HG02938 (cell line): ENCODE data around the gene ERC1.
"Not testable (repeated sequence)": the region's sequence is repeated elsewhere in the genome, so short reads cannot be mapped to it uniquely, and the experiment has no call there.

Source experiments
- ATAC-seq: cut with Tn5 transposase; IDR thresholded peaks from one replicate; pipeline ENCODE4 v1.9.1; 2021; ENCODE audit warnings: mild to moderate bottlenecking, moderate library complexity; ENCODE audit not compliant: unreplicated experiment

ERC1 gene

DNA sequence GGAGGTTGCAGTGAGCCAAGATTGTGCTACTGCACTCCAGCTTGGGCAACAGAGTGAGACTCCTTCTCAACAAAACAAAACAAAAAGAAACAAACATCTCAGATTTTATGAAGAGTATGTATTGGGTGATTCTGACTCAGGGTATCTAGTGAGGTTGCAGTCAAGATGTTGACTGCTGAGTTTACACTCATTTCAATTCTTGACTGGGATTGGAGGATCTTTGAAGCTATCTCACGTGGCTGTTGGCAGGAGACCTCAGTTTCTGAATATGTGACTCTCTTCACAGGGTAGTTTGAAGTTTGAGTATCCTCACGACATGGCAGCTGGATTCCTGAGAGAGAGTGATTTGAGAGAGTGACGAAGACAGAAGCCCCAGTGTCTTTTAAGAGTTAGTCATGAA is 29.4 kb downstream of the ERC1 start:
- no peak for ATAC-seq

DNA sequence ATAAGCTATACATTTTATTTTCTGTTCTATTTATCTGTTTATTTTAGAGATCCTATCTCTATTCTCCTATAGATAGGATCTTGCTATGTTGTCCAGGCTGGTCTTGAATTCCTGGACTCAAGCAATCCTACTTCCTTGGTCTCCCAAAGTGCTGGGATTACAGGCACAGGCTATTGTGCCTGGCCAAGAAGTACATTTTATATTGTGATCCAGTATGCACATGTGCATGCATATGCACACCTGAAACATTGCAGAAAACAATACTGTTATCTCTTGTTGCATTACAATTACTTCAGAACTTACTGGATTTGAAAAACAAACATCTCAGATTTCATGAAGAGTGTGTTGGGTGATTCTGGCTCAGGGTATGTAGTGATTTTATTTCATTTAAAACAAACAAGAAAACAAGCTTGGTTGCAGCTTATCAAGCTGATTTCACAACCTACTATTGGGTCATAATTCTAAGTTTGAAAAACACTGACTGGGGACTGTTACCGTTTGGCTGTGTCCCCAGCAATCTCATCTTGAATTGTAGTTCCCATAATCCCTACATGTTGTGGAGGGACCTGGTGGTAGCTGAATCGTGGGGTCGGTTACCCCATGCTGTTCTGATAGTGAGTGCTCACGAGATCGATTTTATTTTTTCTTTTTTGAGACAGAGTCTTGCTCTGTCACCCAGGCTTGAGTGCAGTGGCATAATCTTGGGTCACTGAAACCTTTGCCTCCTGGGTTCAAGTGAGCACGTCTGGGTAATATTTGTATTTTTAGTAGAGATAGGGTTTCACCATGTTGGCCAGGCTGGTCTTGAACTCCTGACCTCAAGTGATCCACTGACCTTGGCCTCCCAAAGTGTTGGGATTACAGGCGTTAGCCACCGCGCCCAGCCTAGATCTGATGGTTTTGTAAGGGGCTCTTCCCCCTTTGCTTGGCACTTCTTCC is 31.3 kb downstream of the ERC1 start:
- no peak for ATAC-seq

DNA sequence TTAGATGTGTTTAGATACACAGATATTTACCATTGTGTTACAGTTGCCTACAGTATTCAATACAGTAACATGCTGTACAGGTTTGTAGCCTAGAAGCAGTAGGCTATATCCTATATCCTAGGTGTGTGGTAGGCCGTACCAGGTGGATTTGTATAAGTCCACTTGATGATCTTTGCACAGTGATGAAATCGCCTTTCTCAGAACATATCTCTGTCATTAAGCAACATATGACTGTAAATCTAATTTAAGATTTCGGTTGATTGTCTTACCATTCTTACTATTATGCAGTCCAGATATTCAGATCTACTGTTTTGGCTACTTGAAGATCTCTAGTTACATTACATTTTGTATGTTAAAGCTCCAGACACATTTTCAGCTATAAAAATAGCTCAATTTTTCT is 39.8 kb downstream of the ERC1 start:
- ATAC-seq = no peak

DNA sequence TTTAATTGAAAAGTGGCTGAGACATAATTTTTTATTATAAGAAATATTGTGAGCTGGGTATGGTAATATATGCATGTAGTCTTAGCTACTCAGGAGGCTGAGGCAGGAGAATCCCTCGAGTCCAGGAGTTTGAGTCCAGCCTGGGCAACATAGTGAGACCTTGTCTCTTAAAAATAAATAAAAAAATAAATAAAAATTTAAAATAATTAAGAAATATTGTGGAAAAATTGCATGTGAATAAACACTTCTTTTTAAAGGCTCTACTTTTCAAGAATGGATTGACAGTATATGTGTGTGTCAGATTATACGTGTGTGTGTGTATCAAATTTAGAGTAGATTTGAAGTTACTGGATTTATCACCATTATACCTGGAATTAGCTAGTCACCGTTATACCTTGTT is 43.2 kb downstream of the ERC1 start:
- ATAC-seq = no peak

DNA sequence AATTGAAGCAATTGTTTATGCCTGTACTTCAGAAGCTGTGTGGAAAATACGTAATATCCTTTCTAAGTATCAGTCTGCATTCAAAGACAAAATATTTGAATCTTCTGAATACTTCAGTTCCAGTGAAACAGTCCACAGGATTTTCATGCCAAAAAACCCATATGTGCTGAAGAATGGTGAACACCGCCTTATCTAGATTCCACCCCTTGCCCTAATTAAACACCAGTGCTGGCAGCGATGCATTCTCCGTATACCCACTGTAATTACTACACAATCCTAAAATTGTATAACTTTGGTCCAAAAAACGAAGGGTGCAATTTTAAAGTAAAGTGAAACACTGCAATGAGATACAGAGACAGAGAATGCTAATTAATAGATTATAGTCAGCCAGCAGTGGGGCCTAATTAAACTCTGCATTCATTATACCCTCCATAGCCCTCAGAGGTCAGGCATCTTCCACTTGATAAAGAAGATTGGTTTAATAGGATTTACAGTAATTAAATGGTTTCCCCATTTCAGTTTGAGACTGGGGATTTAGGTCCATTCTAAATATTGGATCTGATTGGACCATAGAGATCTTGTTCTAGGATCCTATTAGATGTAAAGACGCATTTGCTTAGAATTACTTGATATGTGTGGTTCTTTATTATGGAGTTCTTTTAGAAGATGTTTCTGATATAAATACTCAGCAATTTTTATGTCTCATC is 43.9 kb downstream of the ERC1 start:
- no peak for ATAC-seq

DNA sequence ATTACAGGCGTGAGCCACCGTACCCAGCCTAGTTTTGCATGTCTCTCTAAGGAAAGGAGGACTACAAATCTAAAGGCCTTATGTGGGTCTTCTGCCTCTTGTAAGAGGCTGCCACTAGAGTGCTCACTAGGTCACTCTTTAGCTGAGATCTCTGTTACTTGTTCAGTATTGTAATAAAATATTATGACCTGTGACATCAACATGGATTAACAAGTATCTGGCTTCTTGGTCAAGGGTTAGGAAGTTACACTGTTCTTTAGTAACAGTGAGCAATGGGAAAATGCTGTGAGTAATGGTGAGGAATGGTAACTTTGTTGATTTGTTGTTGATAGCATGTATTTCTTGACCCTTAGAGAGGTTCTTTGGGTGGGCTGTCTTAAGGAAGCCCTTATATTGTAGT is 50.5 kb downstream of the ERC1 start:
- ATAC-seq = no peak

DNA sequence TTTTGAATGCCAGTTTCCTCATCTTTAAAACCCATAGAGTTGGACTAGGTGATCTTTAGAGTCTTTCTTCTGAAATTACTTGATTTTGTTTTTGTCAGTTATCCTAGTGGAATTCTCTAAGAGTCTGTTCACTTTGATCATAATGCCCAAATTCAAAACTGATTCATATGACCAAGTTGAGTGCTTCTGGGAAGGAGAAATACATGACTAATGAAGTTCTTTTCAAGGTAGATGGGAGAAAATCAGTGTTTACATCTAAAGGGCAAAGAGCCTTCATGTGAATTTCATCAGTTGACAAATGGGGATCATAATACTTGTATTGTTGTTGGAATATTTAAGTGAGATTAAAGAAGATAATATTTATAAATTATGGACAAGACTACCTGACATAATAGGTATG is 53.2 kb downstream of the ERC1 start:
- ATAC-seq = no peak

DNA sequence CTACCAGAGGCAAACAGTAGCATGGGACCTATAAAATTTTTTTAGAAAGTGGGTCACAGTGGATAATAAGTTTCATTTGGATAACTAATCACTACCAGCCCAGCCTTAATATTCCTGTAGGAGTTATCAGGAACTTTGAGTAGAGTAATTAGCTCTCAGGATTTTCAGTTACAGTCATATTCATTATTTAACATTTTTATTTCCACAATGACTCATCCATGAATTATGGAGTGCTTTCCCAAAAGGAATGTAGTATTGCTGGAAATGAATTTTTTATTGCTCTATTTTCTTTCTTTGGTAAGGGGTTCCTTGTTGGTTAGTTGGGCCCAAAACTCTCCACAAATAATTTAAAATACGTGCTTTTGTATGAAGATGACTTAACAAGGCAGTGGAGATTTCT is 53.7 kb downstream of the ERC1 start:
- ATAC-seq = no peak

DNA sequence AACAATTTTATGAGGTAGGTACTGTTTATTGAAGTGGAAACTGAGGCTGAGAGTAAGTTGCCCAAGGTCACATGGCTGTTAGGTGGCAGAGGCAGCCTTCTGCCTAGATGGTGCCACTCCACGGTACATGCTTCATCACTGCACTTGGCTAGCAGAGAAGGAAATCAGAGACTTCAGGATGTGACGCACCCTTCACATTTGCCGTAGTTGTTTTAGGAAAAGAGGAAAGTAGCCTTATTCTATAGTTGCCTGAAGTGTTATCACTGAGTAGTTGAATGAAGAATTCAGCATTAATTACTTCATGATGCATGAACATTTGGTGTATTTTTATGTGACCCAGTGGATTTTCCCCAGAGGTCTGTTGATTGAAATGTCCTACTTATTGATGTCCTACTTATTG is 55.7 kb downstream of the ERC1 start:
- ATAC-seq = no peak

DNA sequence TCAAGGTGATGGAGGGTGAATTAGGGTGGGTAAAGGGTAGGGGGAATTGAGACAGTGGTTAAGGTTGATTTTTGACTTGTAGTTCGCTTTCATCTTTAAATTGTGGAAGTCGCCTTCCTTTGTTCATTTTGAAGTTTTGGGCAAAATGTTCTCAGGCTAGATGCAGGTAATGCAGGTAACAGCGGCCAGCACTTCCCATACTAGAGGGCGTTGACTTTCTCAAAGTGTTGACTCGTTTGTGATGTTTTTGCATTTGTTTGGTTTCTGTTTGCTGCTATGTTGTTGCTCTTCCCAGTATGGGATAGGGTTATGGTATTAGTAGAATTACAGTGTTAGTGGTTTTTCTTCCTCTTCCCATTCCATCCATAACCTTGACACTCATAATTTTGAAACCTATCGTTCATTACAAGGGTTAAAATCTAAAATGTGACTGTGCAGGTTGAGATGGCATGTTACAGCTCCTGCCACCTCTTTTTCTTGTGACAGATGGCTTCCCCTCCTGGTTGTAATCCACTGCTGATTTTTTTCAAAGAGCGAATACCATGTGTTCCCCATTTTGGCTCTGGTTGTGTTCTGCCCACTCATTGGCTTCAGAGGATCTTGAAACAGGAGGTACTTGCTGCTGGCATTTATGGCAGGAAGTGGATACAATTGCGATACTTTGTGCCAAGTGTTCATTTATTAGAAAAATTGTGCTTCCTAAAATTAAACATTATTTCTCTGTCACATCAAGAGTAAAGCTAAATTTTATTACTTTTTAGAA is 57.1 kb downstream of the ERC1 start:
- no peak for ATAC-seq

DNA sequence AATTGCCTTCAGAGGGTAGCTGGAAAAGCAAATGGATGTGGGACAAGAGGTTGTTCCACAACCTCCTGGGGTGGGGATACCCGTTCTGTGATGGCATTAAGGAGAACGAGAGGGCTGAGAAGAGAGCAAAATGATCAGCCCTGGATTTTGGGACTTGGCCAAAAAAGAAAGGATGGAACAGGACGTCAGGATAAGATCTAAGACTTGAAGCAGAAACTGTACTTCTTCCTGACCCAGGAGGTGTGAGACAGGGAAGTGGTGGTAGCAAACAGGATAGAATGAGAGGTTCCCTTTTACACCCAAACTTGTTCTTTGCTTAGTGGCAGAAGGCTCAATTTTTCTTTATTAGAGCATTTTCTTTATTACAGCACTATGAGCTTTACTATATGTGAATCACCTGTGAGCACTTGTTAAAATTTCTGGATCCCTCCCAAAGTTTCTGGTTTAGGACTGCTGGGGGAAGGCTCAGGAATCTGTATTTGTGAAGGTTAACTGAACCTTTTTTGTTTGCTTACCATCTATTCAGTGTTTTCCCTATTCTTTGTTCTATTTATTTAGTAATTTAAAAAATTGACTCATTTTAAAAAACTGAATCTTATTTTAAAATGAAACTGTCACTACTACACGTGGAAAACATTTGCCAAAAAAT is 59.2 kb downstream of the ERC1 start:
- no peak for ATAC-seq

DNA sequence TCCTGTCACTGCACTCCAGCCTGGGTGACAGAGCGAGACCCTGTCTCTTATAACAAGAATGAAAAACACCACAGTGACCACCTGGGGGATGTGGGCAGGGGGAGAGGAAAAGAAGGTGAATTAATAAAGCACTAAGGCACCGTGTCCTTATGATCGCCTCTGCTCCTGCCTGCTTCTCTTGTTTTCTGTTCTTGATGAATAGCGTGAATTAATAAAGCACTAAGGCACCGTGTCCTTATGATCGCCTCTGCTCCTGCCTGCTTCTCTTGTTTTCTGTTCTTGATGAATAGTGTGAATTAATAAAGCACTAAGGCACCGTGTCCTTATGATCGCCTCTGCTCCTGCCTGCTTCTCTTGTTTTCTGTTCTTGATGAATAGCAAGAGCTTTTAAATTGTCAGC is 60.6 kb downstream of the ERC1 start:
- not testable (repeated sequence) for ATAC-seq

DNA sequence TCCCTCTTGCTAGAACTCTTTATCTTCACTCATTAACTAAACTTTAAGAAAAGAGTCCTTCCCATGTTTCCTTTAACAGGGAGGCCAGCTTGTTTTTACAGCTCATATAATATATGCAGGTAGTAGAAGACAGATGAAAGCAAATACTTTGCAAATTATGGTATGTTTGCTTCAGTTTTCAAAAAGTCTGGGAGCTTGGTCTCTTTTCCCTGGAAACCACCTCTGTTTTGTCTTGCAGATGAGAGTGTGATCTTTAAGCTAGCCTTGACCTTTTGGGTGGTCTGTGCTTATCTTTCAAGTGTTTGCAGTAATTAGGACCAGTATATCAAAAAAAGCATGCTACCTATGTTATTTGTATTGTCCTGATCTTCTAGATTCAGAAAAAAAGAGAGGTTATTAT is 62.7 kb downstream of the ERC1 start:
- no peak for ATAC-seq

DNA sequence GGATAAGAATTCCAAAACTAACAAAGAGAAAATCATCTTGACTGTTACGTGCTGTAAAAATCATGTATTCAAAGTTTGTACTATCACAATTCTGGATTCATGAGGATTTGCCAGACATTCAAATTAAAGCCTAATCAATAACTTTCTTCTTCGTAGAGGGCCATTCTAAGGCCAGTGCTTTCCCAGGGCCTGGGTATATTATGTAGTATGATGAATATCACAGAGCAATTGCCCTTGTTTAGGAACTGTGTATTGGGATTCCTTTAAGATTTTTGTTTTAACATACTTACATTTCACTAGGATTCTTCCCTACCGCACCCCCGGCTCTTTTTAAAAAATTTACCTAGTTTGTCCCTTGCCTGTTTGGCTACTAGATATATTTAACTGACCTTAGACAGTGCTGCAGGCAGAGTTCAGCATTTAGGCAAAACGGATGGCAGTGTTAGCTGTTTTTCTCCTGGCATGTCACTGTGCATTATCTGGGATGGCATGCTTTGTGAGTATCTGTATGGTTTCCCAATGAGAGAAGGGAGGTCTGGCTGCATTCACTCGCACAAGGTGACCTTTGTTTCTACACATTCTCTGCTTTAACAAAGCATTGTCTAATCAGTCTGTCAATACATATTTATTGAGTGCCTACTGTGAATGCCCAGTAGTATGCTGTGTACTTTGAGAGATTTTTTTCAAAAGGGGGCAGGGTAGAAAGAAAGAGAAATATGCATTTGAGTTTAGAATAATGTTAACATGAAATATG is 63.3 kb downstream of the ERC1 start:
- no peak for ATAC-seq

DNA sequence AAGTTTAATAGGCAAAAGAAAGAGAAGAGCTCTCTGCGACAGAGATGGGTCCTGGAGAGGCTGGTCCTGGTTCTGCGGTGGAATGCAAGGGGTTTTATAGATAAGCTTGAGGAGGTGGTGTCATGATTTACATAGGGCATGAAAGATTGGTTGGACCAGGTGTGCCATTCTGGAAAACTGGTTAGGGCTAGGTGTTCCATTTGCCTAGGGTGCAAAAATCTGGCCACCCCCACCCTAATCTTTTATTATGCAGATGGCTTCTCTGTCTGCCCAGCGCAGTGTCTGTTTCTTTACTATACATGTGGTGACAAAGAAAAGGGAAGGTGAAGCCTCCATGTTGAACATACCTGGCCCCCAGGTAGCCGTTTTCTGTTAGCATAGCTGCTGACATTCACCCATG is 65.4 kb downstream of the ERC1 start:
- no peak for ATAC-seq

DNA sequence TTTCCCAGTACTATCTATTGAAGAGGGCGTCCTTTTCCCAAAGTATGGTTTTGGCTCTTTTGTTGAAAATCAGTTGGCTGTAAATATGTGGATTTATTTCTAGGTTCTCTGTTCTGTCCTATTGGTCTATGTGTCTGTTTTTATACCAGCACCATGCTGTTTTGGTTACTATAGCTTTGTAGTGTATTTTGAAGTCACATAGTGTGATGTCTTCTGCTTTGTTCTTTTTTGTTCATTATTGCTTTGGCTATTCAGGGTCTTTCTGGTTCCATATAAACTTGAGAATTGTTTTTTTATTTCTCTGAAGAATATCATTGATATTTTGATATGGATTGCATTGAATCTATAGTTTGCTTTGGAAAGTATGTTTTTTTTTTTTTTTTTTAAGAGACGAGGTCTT is 67.4 kb downstream of the ERC1 start:
- ATAC-seq = no peak

DNA sequence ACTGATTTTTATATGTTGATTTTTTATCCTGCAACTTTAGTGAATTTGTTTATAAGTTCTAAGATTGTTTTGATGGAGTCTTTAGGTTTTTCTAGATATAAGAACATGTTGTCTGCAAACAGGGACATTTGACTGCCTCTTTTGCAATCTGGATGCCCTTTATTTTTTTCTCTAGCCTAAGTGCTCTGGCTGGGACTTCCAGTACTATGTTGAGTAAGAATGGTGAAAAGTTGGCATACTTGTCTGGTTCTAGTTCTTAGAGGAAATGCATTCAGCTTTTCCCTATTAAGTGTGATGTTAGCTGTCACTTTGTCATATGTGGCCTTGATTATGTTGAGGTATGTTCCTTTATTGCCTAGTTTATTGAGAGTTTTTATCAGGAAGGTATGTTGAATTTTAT is 68.1 kb downstream of the ERC1 start:
- ATAC-seq = no peak

DNA sequence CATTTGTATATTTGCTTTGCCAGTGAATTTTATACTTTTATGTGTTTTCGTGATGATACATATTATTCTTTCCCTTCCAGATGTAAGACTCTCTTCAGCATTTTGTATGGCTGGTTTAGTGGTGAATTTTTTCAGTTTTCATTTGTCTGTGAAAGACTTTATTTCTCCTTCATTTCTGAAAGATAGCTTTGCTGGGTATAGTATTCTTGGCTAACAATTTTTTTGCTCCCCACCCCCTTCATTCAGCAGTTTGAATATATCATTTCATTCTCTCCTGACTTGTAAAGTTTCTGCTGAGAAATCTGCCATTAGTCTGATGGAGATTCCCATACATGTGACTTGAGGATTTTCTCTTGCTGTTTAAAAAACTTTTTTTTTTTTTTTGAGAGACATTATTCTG is 72.8 kb downstream of the ERC1 start:
- no peak for ATAC-seq

DNA sequence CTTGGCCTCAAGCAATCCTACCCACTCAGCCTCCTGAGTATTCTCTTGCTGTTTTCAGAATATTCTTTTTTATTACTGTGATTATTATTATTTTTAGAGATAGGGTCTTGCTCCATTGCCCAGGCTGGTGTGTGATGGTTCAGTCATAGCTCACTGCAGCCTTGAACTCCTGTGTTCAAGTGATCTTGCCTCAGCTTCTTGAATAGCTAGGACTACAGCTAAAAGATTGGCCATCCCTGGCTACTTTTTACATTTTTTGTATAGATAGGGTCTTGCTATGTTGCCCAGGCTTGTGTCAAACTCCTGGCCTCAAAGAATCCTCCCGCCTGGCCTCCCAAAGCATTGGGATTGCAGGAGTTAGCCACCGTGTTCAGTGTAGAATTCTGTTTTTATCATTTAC is 73.3 kb downstream of the ERC1 start:
- no peak for ATAC-seq

DNA sequence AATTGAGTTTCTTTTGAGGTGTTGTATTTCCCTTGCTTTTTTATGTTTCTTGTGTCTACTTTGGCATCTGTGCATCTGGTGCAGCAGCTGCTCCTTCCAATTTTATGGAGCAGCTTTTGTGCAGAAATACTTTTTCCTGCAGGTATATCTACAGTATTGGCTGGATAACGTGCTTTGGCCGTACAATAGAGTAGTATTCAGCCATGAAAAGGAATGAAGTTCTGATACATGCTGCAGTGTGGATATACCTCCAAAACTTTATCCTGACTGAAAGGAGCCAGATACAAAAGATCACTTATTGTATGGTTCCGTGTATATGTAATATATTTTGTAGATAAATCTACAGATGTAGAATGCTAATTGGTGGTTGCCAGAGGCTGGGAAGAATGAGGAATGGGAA is 74.6 kb downstream of the ERC1 start:
- no peak for ATAC-seq
